ENCODE results near the gene SENP1.

- no peak for TF ChIP-seq CTCF (IDR thresholded peaks at IDR 0.05)
- no peak for TF ChIP-seq POLR2A (IDR thresholded peaks at IDR 0.05)
Observed at GRCh38 chr12:48131517-48131916, 25.6 kb upstream of the SENP1 start.
